Mucosa of rectum (tissue), 2 donors: ENCODE measurements around the gene SMIM35.

Experiments
- H3K27ac ChIP-seq, 2 donors: one replicate each; pipeline ENCODE4 v1.7.0; 2013; ENCODE audit warnings: inconsistent platforms in 2 of 2, low read depth in 2 of 2, low read length in 2 of 2
- H3K27me3 ChIP-seq, 2 donors: one replicate each; pipeline ENCODE4 v1.7.0; 2013; ENCODE audit warnings: low read length in 2 of 2; ENCODE audit not compliant: control insufficient read depth in 2 of 2, insufficient read depth in 2 of 2
- H3K36me3 ChIP-seq, 2 donors: one replicate each; pipeline ENCODE4 v1.7.0; 2013; ENCODE audit warnings: low read length in 2 of 2; ENCODE audit not compliant: control insufficient read depth in 2 of 2, insufficient read depth in 2 of 2
- H3K4me1 ChIP-seq, 2 donors: one replicate each; pipeline ENCODE4 v1.7.0; 2013; ENCODE audit warnings: low read length in 2 of 2, mild to moderate bottlenecking in 1 of 2; ENCODE audit not compliant: control insufficient read depth in 2 of 2, insufficient read depth in 2 of 2
- H3K4me3 ChIP-seq, 2 donors: one replicate each; pipeline ENCODE4 v1.7.0; 2013; ENCODE audit warnings: low read length in 2 of 2
- H3K9ac ChIP-seq, 2 donors: one replicate each; pipeline ENCODE4 v1.7.0; 2013; ENCODE audit warnings: low read length in 2 of 2, low read depth in 1 of 2, mild to moderate bottlenecking in 1 of 2
- H3K9me3 ChIP-seq, 2 donors: one replicate each; pipeline ENCODE4 v1.7.0; 2013; ENCODE audit warnings: low read length in 2 of 2; ENCODE audit not compliant: control insufficient read depth in 2 of 2
- donor health status: healthy.
- donor health status: Normal muscosa, but diverticular disease.

Gene SMIM35

DNA sequence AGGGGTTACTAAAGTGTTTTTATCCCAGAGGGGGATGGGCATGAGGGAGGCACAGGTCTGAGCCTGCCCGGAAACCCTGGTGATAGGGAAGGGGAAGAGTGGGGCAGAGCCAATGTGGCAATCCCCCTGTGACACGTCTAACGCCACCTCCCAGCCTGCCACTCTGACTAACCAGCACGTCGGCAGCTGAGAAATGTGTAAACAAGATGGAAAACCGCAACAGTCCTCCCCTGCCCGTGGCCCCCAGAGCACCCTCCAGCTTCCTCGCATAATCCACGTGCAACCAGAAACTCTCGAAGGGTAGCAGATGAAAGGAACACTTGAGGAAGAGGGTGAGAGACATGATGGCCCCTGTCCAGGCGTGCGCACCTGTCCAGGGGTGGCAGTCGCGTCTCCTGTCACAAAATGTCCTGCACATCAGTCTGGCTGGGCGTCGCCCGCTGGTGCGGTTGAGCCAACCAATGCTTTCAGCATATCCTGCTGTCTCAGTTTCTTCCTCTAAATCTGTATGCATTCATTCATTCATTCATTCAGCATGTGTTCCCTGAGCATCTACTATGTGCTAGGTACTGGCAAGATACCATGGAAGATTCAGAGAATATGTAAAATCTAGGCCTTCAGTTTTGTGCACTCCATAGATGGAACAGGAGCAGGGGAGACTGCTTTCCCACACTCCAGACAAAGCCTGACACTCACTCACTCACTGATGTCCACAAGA, 5.4 kb downstream of the SMIM35 start:
- Histone ChIP-seq H3K4me3 (no peak overlapping the region), H3K9ac (no peak overlapping the region), H3K27ac (no peak overlapping the region), H3K27me3 (no peaks in the 10 kb centered on the region), H3K36me3 (peaks cover 17 to 26% of the 10 kb centered on the region in 2 donors), H3K9me3 (no peaks in the 10 kb centered on the region), H3K4me1 (peaks cover 35 to 60% of the 10 kb centered on the region in 2 donors)

DNA sequence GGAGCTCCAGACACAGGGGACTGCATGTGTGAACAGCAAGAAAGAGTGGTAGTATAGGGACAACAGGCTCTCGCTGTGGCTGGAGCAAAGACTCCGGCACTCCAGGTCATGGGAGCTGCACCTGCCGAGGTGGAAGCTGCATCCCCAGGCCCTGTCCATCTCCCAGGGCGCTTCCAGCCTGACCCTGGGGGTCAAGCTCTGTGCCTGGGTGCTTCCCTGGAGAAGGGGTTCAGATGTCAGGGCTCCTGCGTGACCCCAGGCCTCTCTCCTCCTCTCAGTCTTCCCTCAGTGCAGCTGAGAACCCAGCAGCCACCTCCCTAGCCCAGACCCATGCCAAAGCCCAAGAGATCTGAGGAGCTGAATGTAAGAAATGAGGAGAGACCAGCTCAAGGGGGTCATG, 6.5 kb downstream of the SMIM35 start:
- H3K27ac ChIP-seq, result peak overlapping the region; percentile 80 to 85
- no peaks in the 10 kb centered on the region for H3K27me3 ChIP-seq
- H3K4me1 ChIP-seq, result peaks cover 42 to 67% of the 10 kb centered on the region in 2 donors

DNA sequence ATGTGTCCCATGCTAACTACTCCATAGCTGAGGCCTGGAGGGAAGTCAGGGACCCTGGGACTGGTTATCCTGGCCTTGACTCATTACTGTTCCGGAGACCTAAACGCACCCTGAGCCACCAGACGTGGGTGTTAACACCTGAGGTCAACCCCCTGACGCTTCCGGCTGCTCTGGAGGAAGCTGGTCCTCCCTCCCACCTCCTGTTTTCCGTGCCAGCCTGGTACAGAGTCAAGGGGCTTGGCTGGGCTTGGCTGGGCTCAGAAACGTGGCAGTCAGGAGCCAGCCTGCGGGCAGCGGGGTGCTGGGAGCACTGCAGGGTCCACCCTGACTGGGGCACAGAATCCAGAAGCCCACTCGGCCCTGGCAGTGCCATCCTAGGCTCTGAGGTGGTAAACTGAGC, 7.3 kb downstream of the SMIM35 start:
- Histone ChIP-seq H3K9me3 (no peaks in the 10 kb centered on the region), H3K4me1 (peaks cover 44 to 69% of the 10 kb centered on the region in 2 donors), H3K4me3 (peak overlapping the region; percentile 81 to 86), H3K36me3 (peaks cover 9 to 14% of the 10 kb centered on the region in 2 donors), H3K9ac (peak overlapping the region; percentile 60 to 98), H3K27me3 (no peaks in the 10 kb centered on the region), H3K27ac (peak overlapping the region; percentile 80 to 85)

More for the DNA sequence above, 6.5 kb downstream of the SMIM35 start:
- H3K9me3 ChIP-seq, result no peaks in the 10 kb centered on the region
- H3K4me3 ChIP-seq, result peak overlapping the region in 1 of 2 donors; percentile 86
- H3K36me3 ChIP-seq, result peaks cover 9 to 16% of the 10 kb centered on the region in 2 donors
- H3K9ac ChIP-seq, result peak overlapping the region in 1 of 2 donors; percentile 98

DNA sequence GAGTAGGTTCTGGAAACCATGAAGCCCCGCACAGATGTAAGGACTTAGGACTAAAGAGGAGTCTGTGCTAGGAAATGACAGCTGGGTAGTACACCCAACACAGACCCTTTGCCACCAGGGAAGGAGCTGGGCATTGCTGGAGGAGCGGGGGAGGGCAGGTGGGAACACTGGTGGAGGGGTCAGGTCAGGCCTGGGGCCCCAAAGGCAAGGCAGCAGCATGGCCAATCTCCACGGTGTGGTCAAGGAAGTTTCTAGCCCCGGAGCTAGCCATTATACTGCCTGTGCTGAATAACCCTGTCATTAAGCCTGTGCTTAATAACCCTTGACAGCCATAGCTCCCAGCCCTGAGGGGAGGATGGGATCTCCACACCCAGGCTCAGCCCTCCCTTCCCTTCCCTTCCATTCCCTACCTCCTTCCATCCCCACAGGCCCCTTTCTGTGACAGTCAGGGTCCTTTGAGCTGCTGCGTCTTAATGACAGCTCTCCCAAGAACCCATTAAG, 7.8 kb downstream of the SMIM35 start:
- peak overlapping the region; percentile 60 to 98 for H3K9ac ChIP-seq
- H3K27ac ChIP-seq, result peak overlapping the region; percentile 80 to 85
- H3K27me3 ChIP-seq, result no peaks in the 10 kb centered on the region

DNA sequence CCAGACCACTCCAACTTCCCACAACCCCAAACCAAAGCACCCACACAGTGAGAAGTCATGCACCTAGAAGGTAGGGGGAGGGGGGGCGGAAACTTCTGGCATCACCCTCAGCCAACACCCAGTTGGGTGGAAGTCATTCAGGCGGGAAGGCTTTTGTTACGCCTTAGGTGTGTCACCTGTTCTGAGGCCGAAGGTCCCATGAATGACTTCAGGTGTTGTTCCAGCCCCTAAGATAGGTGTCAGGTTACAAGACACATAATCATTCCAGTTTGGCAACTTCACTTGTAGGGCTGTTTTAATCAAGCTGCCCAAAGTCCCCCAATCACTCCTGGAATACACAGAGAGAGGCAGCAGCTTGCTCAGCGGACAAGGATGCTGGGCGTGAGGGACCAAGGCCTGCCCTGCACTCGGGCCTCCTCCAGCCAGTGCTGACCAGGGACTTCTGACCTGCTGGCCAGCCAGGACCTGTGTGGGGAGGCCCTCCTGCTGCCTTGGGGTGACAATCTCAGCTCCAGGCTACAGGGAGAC, 9.9 kb downstream of the SMIM35 start, which contains the start of gene TMPRSS4:
Gene TMPRSS4 (plus strand): TSS at position 325 of the 528 bp plus-strand sequence. CDS start 225 bp downstream, outside the sequence.
- H3K9ac ChIP-seq, result peak within 1 kb of the TSS; percentile 93 to 98
- peak within 1 kb of the TSS; percentile 86 to 94 for H3K4me3 ChIP-seq
- H3K4me1 ChIP-seq, result peaks cover 32 to 49% of the 10 kb centered on the region in 2 donors
- H3K9me3 ChIP-seq, result no peaks in the 10 kb centered on the region
- peak within 1 kb of the TSS; percentile 95 to 99 for H3K27ac ChIP-seq
- H3K36me3 ChIP-seq, result peaks cover 6 to 12% of the 10 kb centered on the region in 2 donors
- no peaks in the 10 kb centered on the region for H3K27me3 ChIP-seq

More for the DNA sequence above, 7.8 kb downstream of the SMIM35 start:
- peaks cover 39 to 65% of the 10 kb centered on the region in 2 donors for H3K4me1 ChIP-seq
- H3K4me3 ChIP-seq, result peak overlapping the region; percentile 81 to 86
- H3K9me3 ChIP-seq, result no peaks in the 10 kb centered on the region
- peaks cover 9 to 14% of the 10 kb centered on the region in 2 donors for H3K36me3 ChIP-seq

DNA sequence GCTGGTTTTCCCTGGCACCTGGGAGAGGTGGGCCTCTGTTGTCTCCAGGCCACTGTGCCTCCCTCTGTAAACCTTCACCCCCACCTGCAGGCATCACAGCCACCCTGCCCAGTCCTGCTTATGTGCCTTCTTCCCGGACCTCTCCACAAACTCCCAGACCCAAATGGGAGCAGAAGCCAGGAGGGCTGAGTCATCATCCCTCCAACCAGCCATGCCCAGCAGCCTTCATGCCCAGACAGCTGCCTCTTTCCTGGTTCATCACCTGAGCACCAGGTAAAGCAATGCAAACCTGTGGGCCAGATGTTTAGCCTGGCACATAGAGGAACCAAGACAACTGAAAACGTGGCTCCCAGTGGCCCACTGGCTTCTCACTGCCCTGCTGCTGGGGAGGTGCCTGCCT, 12.0 kb downstream of the SMIM35 start:
- Histone ChIP-seq H3K27ac (peak overlapping the region; percentile 63 to 99), H3K9me3 (no peaks in the 10 kb centered on the region), H3K4me3 (no peak overlapping the region), H3K36me3 (no peaks in the 10 kb centered on the region), H3K27me3 (no peaks in the 10 kb centered on the region), H3K9ac (no peak overlapping the region), H3K4me1 (peaks cover 23 to 34% of the 10 kb centered on the region in 2 donors)

DNA sequence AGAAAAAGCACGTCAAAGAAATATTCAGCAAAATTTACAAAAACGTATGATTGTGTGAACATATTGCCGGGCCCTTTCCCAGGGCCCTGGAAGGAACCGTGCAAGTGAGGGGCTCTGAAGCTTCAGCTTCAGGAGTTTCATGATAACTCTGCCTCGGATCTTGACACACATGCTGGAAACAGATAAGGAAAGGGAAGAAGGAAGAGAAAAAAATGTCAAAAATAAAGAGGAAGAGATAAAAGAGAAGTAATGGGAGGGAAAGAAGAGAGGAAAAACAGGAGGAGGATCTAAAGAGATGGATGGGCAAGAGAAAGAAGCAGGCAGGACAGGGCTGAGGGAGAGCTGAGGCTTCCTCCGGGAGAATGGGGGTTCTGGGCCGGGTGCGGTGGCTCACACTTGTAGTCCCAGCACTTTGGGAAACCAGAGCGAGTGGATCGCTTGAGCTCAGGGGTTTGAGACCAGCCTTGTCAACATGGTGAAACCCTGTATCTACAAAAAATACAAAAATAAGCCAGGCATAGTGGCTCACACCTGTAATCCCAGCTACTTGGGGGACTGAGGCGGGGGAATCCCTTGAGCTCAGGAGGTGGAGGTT, 12.6 kb downstream of the SMIM35 start:
- Histone ChIP-seq H3K9ac (no peak overlapping the region), H3K27ac (peak overlapping the region in 1 of 2 donors; percentile 99), H3K4me1 (peaks cover 18 to 28% of the 10 kb centered on the region in 2 donors), H3K4me3 (no peak overlapping the region), H3K36me3 (no peaks in the 10 kb centered on the region), H3K27me3 (no peaks in the 10 kb centered on the region), H3K9me3 (no peaks in the 10 kb centered on the region)

DNA sequence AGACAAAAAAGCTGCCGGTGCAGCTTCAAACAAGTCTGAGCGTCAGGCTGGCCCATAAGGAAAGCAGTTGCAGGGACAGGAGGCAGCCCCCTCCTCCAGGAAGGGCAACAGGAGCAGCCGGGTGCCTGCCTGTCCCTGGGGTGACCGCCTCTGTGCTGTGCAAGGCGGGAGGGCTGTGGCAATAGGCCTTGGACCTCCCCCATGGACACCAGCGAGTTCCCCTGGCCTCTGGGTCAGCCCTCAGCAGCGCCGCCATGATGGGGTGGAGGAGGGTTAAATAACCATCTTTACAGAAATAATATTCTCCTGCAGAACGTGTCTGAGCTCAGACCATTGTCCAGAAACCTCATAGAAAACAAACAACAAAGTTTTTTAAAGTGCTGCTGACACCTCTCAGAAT, 13.2 kb downstream of the SMIM35 start:
- H3K9ac ChIP-seq, result no peak overlapping the region

DNA sequence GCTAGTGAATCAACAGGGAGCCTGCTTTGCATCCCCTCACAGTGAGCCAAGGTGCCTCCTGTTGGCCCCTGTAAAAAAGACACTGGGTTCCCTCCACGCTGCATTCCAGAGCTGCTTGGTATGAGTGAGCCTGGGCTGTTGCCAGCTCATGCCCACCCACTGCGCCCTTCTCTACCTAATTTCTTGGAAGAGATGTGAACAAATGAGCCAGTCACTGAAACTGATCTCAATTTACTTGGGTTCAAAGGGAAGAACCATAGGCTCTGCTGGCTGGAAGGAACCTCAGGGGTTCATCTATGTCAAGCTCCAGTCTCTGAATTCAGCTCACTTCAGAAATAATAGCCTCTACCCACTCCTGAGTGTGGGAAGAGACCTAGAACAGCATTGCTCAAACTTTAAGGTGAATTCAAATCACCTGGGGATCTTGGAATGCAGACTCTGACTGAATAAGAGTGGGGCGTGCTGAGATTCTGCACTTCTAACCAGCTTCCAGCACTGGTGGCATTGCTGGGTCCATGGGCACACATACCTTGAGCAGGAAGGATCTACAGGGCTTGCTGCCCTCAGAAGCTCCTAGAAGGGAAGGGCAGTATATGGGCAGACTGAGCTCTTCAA, 15.2 kb downstream of the SMIM35 start:
- no peaks in the 10 kb centered on the region for H3K36me3 ChIP-seq
- no peak overlapping the region for H3K27ac ChIP-seq
- H3K4me3 ChIP-seq, result no peak overlapping the region
- peaks cover 15 to 20% of the 10 kb centered on the region in 2 donors for H3K4me1 ChIP-seq
- no peak overlapping the region for H3K9ac ChIP-seq
- no peaks in the 10 kb centered on the region for H3K27me3 ChIP-seq
- H3K9me3 ChIP-seq, result no peaks in the 10 kb centered on the region

More for the DNA sequence above, 13.2 kb downstream of the SMIM35 start:
- H3K27me3 ChIP-seq, result no peaks in the 10 kb centered on the region
- no peak overlapping the region for H3K27ac ChIP-seq
- no peaks in the 10 kb centered on the region for H3K36me3 ChIP-seq
- H3K4me3 ChIP-seq, result no peak overlapping the region
- no peaks in the 10 kb centered on the region for H3K9me3 ChIP-seq
- peaks cover 16 to 23% of the 10 kb centered on the region in 2 donors for H3K4me1 ChIP-seq
